Lower leg skin (tissue), 4 donors: ENCODE data around the gene PDLIM7. TPM values are rescaled to one million over a fixed set of nuclear protein-coding genes. Genes with fewer than 3 reads are reported as not detected.

Experiments
- DNase-seq, 2 donors: peaks; one replicate each; pipeline ENCODE4 v3.0.0-alpha.2; 2019; ENCODE audit warnings: low spot score in 2 of 2
- H3K4me3 ChIP-seq: fragments of 200-600 bp; sonication (generic); 2 replicates; pipeline ENCODE4 v1.5.1; 2017; ENCODE audit warnings: mild to moderate bottlenecking, low read depth; ENCODE audit not compliant: poor library complexity, severe bottlenecking
- CTCF ChIP-seq, 3 donors: fragments of 450-650 bp; IDR thresholded peaks; one replicate each; pipeline ENCODE4 v1.5.1; 2016; ENCODE audit warnings: antibody characterized with exemption in 3 of 3, mild to moderate bottlenecking in 3 of 3, moderate library complexity in 2 of 3
- POLR2A ChIP-seq, 2 donors: fragments of 450-650 bp; IDR thresholded peaks; one replicate each; pipeline ENCODE4 v1.6.1; 2016 to 2017; ENCODE audit warnings: antibody characterized with exemption in 2 of 2, mild to moderate bottlenecking in 1 of 2, moderate library complexity in 1 of 2
- WGBS, 2 donors: methylation state at CpG; one replicate each; pipeline ENCODE4 v1.1.5; 2018; 5-methylcytosine and 5-hydroxymethylcytosine counted together
- intact Hi-C: fragments of 100-400 bp; cut with DNase I; formaldehyde crosslinking; loops from one replicate; pipeline ENCODE4 v1.15.0; 2023; ENCODE audit warnings: low total_unique reads
- total RNA-seq, 4 donors: library from RNA; depleted of rRNA; stranded (reverse); fragments of >200 nt; gene quantifications; one replicate each; pipeline ENCODE4 v1.1.0, GENCODE V29; 2016

PDLIM7 gene
- total RNA-seq, 4 donors from 2014 or later: 11.8 to 31.7 (median 23.5) TPM

GRCh38 chr5:177501874-177502678 lies 4.7 kb upstream of the PDLIM7 start:
- 69 to 74% methylated on average over 9 of the region's 9 CpGs for WGBS, 2 donors
- intact Hi-C loops: loop anchor here (5.0 kb wide), 1 partner anchor 100 kb away; the partner anchor contains the start of gene PFN3
- H3K4me3 ChIP-seq: no peak overlapping the region

GRCh38 chr5:177500685-177501522 lies 3.5 kb upstream of the PDLIM7 start:
- peak; percentile 83 to 97 for DNase-seq
- no peak overlapping the region for H3K4me3 ChIP-seq
- intact Hi-C loops: loop anchor here (5.0 kb wide), 1 partner anchor 99 kb away; the partner anchor contains the start of gene PFN3
- 15 to 19% methylated on average over 8 to 10 of the region's 10 CpGs for WGBS, 2 donors
- TF ChIP-seq CTCF (IDR thresholded peaks at IDR 0.05) (peak in 2 of 3 donors; percentile 26 to 74), POLR2A (IDR thresholded peaks at IDR 0.05) (no peak)

More at GRCh38 chr5:177501874-177502678, 4.7 kb upstream of the PDLIM7 start:
- no peak for DNase-seq
- TF ChIP-seq CTCF (IDR thresholded peaks at IDR 0.05) (no peak), POLR2A (IDR thresholded peaks at IDR 0.05) (no peak)

- DNase-seq: no peak
- intact Hi-C loops: loop anchor here (5.0 kb wide), 1 partner anchor 98 kb away; the partner anchor contains the start of gene PFN3
- no peak overlapping the region for H3K4me3 ChIP-seq
- 78 to 83% methylated on average over 6 of the region's 6 CpGs for WGBS, 2 donors
- TF ChIP-seq POLR2A (IDR thresholded peaks at IDR 0.05) (no peak), CTCF (IDR thresholded peaks at IDR 0.05) (no peak)
These were observed 2.4 kb upstream of the PDLIM7 start for GRCh38 chr5:177499842-177500241.

GRCh38 chr5:177498013-177498787 lies 796 bp upstream of the PDLIM7 start:
- H3K4me3 ChIP-seq: peak overlapping the region; percentile 32
- WGBS, 2 donors: 10 to 18% methylated on average over 26 to 43 of the region's 48 CpGs
- TF ChIP-seq CTCF (IDR thresholded peaks at IDR 0.05): no peak
- TF ChIP-seq POLR2A (IDR thresholded peaks at IDR 0.05): no peak
- intact Hi-C loops: no loop called here
- DNase-seq: no peak

- intact Hi-C loops: no loop called here
- DNase-seq: no peak
- WGBS, 2 donors: 0 to 5% methylated on average over 13 to 29 of the region's 29 CpGs
- peak overlapping the region; percentile 47 for H3K4me3 ChIP-seq
- TF ChIP-seq POLR2A (IDR thresholded peaks at IDR 0.05): no peak
- no peak for TF ChIP-seq CTCF (IDR thresholded peaks at IDR 0.05)
These were observed 595 bp downstream of the PDLIM7 start for GRCh38 chr5:177496727-177497291.
